AG04449 (cell line): ENCODE measurements around the gene TPM1.
A peak's percentile ranks its signal among the peaks of the same experiment; 100 is the strongest.

Experiments used
- CTCF ChIA-PET: fragments of 350-600 bp; formaldehyde crosslinking; extraction: SDS; loops from one replicate; lab custom pipeline; 2021; ENCODE audit warnings: antibody characterized with exemption; lab: Yijun Ruan, JAX
- POLR2A ChIA-PET: fragments of 400-600, 350-600 bp; formaldehyde crosslinking; extraction: SDS; loops from one replicate; lab custom pipeline; 2020; ENCODE audit warnings: antibody characterized with exemption, inconsistent platforms; lab: Yijun Ruan, JAX
- DNase-seq: peaks from one replicate; pipeline ENCODE4 v3.0.0-alpha.2; 2010; ENCODE audit warnings: low read depth, low spot score
- H3K4me3 ChIP-seq: 2 replicates; pipeline ENCODE4 v1.5.1; 2011; ENCODE audit warnings: low read depth, mild to moderate bottlenecking, control low read depth, low read length
- TF ChIP-seq, protein P1 (sequence below): IDR thresholded peaks from one replicate; pipeline ENCODE4 v1.5.1; 2011; ENCODE audit warnings: mild to moderate bottlenecking, moderate library complexity, low read length, control low read depth, inconsistent platforms; ENCODE audit not compliant: insufficient read depth; ENCODE audit errors: missing control alignments

The TPM1 gene

GRCh38 chr15:63047792-63048114 lies 5.2 kb downstream of the TPM1 start:
- H3K4me3 ChIP-seq = peak overlapping the region; percentile 91
- TF ChIP-seq, protein P1, sequence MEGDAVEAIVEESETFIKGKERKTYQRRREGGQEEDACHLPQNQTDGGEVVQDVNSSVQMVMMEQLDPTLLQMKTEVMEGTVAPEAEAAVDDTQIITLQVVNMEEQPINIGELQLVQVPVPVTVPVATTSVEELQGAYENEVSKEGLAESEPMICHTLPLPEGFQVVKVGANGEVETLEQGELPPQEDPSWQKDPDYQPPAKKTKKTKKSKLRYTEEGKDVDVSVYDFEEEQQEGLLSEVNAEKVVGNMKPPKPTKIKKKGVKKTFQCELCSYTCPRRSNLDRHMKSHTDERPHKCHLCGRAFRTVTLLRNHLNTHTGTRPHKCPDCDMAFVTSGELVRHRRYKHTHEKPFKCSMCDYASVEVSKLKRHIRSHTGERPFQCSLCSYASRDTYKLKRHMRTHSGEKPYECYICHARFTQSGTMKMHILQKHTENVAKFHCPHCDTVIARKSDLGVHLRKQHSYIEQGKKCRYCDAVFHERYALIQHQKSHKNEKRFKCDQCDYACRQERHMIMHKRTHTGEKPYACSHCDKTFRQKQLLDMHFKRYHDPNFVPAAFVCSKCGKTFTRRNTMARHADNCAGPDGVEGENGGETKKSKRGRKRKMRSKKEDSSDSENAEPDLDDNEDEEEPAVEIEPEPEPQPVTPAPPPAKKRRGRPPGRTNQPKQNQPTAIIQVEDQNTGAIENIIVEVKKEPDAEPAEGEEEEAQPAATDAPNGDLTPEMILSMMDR = no peak
- POLR2A ChIA-PET = interaction anchor here (0.6 to 8.1 kb wide), 31 partner anchors 9 to 289 kb away, joined by 3 to 99 read pairs (median 4); no protein-coding TSS in a partner anchor
- no peak for DNase-seq
- CTCF ChIA-PET = interaction anchor here (0.6 to 4.6 kb wide), 48 partner anchors 9 to 367 kb away, joined by 3 to 57 read pairs (median 4); no protein-coding TSS in a partner anchor

DNA sequence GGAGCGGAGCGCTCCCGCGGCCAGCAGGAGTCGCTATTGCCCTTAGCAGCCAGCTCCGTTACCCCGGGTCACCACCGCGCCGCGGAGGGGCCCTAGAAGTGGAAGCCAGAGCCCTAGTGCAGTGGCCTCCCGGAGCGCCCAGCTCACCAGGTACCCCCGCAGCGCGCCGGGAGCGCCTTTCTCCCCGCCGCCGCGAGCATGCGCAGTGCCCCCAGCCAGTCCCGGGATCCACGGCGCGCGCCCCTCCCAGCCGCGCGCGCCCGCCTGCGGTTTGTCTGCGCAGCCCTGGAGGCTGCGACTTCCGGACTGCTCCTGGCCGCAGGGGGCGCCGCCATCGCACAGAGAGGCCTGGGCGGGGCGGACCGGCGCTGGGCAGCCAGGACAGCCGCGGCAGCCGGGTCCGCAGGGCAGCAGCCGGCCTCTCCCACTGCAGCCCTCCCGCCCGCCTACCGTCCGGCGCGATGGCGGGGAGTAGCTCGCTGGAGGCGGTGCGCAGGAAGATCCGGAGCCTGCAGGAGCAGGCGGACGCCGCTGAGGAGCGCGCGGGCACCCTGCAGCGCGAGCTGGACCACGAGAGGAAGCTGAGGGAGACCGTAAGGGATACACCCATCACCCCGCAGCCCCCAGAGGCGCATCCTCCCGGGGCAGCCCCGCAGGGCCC lies 5.7 kb downstream of the TPM1 start:
- TF ChIP-seq, protein P1 = peak; percentile 93
- no peak for DNase-seq
- ChIA-PET CTCF (interaction anchor here (0.5 to 4.6 kb wide), 48 partner anchors 9 to 367 kb away, joined by 3 to 57 read pairs (median 4); no protein-coding TSS in a partner anchor), POLR2A (interaction anchor here (0.6 to 8.1 kb wide), 30 partner anchors 9 to 290 kb away, joined by 3 to 99 read pairs (median 4); no protein-coding TSS in a partner anchor)
- H3K4me3 ChIP-seq = peak overlapping the region; percentile 91

GRCh38 chr15:63048776-63049665 lies 6.5 kb downstream of the TPM1 start:
- TF ChIP-seq, protein P1 = no peak
- peak overlapping the region; percentile 91 for H3K4me3 ChIP-seq
- CTCF ChIA-PET = interaction anchor here (0.5 to 4.6 kb wide), 20 partner anchors 10 to 307 kb away, joined by 3 to 57 read pairs (median 8); no protein-coding TSS in a partner anchor
- POLR2A ChIA-PET = interaction anchor here (0.6 to 8.1 kb wide), 17 partner anchors 10 to 266 kb away, joined by 3 to 99 read pairs (median 10); no protein-coding TSS in a partner anchor
- DNase-seq = no peak

- ChIA-PET CTCF (interaction anchor here (1.8 to 4.1 kb wide), 3 partner anchors 43 to 267 kb away, joined by 5 to 23 read pairs (median 9); no protein-coding TSS in a partner anchor), POLR2A (interaction anchor here (1.0 to 8.1 kb wide), 2 partner anchors 109 to 121 kb away, joined by 3 to 82 read pairs; no protein-coding TSS in a partner anchor)
- H3K4me3 ChIP-seq = peak overlapping the region; percentile 91; the same call in 1 of the 2 replicates
- DNase-seq = no peak
- TF ChIP-seq, protein P1 = no peak
These were observed 7.3 kb downstream of the TPM1 start for GRCh38 chr15:63049783-63050371.

DNA sequence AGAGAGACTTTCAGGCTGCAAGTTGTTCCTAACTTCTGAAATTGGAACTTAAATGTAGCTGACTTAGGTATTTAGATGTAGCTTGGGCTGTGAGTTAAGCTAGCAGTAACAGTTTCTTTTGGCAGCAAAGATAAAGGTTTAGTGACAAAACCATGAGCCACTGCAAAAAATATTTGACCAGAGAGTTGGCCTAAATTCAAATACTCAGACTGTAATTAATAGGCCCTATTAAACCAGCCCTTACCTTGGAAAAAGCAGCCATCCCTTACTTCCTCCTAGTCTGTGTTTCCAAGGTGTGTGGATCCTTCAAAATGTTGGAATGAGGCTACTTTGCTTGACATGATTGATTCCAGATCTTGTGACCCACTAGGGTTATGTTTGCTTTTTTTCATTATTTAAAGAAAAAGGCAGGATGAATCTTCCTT lies 8.2 kb downstream of the TPM1 start:
- no peak overlapping the region for H3K4me3 ChIP-seq
- ChIA-PET POLR2A (no interaction called here), CTCF (interaction anchor here (0.7 to 1.8 kb wide), 2 partner anchors 203 to 268 kb away, joined by 3 to 5 read pairs; no protein-coding TSS in a partner anchor)
- no peak for DNase-seq
- TF ChIP-seq, protein P1 = no peak
